ENCODE results near the gene SLC10A3. TPM values are rescaled to one million over a fixed set of nuclear protein-coding genes. Genes with fewer than 3 reads are reported as not detected.
"Not testable (repeated sequence)": the region's sequence is repeated elsewhere in the genome, so short reads cannot be mapped to it uniquely, and the experiment has no call there.

SLC10A3 gene
- total and polyA plus RNA-seq, 2 experiments from 2014 or later, result 29.9 to 31.1 TPM

- Histone ChIP-seq H3K4me3 (no peak overlapping the region), H3K27me3 (no peaks in the 10 kb centered on the region), H3K4me1 (ENCODE audit: low read depth) (peaks cover 14% of the 10 kb centered on the region), H3K27ac (no peak overlapping the region), H3K36me3 (no peaks in the 10 kb centered on the region), H3K9me3 (ENCODE audit: low read depth) (no peaks in the 10 kb centered on the region)
- no peak for DNase-seq (ENCODE audit: low read depth in 1 of 2, low spot score in 1 of 2)
- TF ChIP-seq, protein P1, sequence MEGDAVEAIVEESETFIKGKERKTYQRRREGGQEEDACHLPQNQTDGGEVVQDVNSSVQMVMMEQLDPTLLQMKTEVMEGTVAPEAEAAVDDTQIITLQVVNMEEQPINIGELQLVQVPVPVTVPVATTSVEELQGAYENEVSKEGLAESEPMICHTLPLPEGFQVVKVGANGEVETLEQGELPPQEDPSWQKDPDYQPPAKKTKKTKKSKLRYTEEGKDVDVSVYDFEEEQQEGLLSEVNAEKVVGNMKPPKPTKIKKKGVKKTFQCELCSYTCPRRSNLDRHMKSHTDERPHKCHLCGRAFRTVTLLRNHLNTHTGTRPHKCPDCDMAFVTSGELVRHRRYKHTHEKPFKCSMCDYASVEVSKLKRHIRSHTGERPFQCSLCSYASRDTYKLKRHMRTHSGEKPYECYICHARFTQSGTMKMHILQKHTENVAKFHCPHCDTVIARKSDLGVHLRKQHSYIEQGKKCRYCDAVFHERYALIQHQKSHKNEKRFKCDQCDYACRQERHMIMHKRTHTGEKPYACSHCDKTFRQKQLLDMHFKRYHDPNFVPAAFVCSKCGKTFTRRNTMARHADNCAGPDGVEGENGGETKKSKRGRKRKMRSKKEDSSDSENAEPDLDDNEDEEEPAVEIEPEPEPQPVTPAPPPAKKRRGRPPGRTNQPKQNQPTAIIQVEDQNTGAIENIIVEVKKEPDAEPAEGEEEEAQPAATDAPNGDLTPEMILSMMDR (IDR thresholded peaks at IDR 0.05; ENCODE audit: low read depth, low read length), result no peak
Observed at GRCh38 chrX:154507673-154508383, 17.4 kb upstream of the SLC10A3 start.

DNA sequence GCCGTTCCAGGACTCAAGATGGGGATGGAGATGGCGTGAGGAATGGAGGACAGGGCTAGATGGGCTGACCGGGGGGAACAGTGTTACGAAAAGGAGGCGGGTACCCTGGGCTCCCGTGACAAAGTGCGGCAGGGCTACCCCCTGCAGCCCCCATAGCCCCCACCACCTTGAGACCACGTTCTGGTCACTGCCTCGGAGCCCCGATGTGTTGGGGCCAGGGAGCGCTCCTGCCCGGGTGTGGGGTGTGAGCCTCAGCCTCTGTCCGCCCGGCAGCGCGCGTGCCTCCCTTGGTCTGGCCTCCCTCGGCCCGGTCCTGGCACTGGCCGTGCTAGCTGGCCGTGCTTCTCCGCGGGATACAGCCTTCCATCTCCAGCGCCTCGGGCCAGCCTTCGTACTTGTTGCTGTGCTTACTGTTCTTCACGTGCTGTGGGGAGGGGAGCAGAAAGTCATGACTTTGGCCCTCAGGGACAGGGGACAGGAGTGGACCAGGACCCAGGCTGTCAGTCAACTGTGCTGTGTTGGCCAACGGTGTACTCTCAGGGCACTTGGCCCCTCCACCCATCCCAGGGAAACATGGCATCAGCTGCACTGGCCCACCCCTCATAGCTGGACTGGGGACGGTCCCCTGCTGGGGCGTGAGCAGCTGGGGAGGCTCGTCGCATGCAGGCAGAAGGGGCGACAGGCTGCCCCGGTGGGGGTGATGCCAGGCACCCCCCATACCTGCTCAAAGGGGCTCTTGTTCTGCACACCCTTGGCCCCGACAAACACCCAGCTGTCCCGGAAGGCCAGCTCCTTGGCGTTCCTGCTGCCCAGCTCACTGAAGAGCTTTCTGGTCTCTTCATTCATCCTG lies 16.3 kb upstream of the SLC10A3 start:
- no peak for DNase-seq (ENCODE audit: low read depth in 1 of 2, low spot score in 1 of 2)
- no peak overlapping the region for H3K27ac ChIP-seq
- TF ChIP-seq, protein P1 (IDR thresholded peaks at IDR 0.05; ENCODE audit: low read depth, low read length), result no peak

GRCh38 chrX:154505734-154506133 lies 15.3 kb upstream of the SLC10A3 start:
- DNase-seq (ENCODE audit: low read depth in 1 of 2, low spot score in 1 of 2), result peak in 1 of 2 donors; percentile 56
- H3K4me1 ChIP-seq (ENCODE audit: low read depth), result peaks cover 4% of the 10 kb centered on the region
- TF ChIP-seq, protein P1 (IDR thresholded peaks at IDR 0.05; ENCODE audit: low read depth, low read length), result no peak
- no peak overlapping the region for H3K4me3 ChIP-seq
- H3K27ac ChIP-seq, result peak overlapping the region; percentile 23
- H3K36me3 ChIP-seq, result no peaks in the 10 kb centered on the region
- no peaks in the 10 kb centered on the region for H3K27me3 ChIP-seq
- no peaks in the 10 kb centered on the region for H3K9me3 ChIP-seq (ENCODE audit: low read depth)

More for the DNA sequence above, 16.3 kb upstream of the SLC10A3 start:
- Histone ChIP-seq H3K27me3 (no peaks in the 10 kb centered on the region), H3K9me3 (ENCODE audit: low read depth) (no peaks in the 10 kb centered on the region), H3K4me1 (ENCODE audit: low read depth) (peaks cover 13% of the 10 kb centered on the region), H3K36me3 (no peaks in the 10 kb centered on the region), H3K4me3 (no peak overlapping the region)

DNA sequence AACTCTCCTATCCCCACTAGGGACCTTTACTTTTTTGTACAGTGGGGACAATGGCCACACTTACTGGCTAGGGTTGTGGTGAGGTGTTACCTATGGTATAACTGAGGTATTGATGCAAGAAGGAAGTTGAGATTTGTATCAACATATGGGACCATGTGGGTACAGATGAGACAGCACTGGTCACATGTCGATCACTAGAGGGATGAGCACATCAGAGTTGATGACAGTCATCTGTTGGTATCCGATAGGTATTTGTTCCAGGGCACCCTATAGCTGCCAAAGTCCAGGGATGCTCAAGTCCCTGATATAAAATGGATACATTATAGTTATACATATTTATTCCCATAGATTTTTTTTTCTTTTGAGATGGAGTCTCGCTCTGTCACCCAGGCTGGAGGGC lies 12.6 kb upstream of the SLC10A3 start:
- Histone ChIP-seq H3K9me3 (ENCODE audit: low read depth) (no peaks in the 10 kb centered on the region), H3K27me3 (no peaks in the 10 kb centered on the region), H3K27ac (no peak overlapping the region), H3K4me1 (ENCODE audit: low read depth) (no peaks in the 10 kb centered on the region), H3K4me3 (no peak overlapping the region), H3K36me3 (no peaks in the 10 kb centered on the region)
- TF ChIP-seq, protein P1 (IDR thresholded peaks at IDR 0.05; ENCODE audit: low read depth, low read length), result no peak
- DNase-seq (ENCODE audit: low read depth in 1 of 2, low spot score in 1 of 2), result no peak

DNA sequence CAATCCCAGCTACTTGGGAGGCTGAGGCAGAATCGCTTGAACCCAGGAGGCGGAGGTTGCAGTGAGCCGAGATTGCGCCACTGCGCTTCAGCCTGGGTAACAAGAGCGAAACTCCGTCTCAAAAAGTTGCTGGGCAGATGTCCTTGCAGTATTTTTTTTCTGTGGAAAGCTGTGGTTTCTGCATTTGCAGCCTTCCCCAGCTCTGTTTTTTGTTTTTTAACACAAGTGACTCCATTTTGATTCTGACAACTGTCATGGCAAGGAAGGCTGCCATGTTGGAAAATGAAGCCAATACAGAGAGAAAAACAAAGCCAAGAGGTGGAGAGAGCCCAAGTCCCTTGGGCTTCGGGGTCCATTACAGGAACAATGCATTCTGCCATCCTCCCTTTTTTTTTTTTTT lies 11.7 kb upstream of the SLC10A3 start:
- Histone ChIP-seq H3K9me3 (ENCODE audit: low read depth) (no peaks in the 10 kb centered on the region), H3K36me3 (no peaks in the 10 kb centered on the region), H3K27me3 (no peaks in the 10 kb centered on the region), H3K4me1 (ENCODE audit: low read depth) (no peaks in the 10 kb centered on the region), H3K27ac (no peak overlapping the region), H3K4me3 (no peak overlapping the region)
- TF ChIP-seq, protein P1 (IDR thresholded peaks at IDR 0.05; ENCODE audit: low read depth, low read length), result no peak
- no peak for DNase-seq (ENCODE audit: low read depth in 1 of 2, low spot score in 1 of 2)

DNA sequence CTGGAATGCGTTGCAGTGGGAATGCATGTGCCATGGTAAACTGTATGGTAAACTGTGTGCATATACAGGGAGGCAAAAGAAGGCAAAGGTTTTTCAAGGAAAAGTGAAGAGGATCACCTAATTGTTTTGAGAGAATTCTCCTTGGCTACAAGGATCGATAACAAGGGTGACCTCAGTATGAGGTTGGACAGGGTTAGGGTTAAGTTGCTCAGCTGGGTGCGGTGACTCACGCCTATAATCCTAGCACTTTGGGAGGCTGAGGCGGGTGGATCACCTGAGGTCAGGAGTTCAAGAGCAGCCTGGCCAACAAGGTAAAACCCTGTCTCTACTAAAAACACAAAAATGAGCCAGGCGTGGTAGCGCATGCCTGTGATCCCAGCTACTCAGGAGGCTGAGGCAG lies 11.0 kb upstream of the SLC10A3 start:
- DNase-seq (ENCODE audit: low read depth in 1 of 2, low spot score in 1 of 2); H3K27ac ChIP-seq; H3K9me3 ChIP-seq (ENCODE audit: low read depth); H3K4me1 ChIP-seq (ENCODE audit: low read depth); H3K36me3 ChIP-seq; H3K27me3 ChIP-seq; H3K4me3 ChIP-seq: not testable (repeated sequence)

DNA sequence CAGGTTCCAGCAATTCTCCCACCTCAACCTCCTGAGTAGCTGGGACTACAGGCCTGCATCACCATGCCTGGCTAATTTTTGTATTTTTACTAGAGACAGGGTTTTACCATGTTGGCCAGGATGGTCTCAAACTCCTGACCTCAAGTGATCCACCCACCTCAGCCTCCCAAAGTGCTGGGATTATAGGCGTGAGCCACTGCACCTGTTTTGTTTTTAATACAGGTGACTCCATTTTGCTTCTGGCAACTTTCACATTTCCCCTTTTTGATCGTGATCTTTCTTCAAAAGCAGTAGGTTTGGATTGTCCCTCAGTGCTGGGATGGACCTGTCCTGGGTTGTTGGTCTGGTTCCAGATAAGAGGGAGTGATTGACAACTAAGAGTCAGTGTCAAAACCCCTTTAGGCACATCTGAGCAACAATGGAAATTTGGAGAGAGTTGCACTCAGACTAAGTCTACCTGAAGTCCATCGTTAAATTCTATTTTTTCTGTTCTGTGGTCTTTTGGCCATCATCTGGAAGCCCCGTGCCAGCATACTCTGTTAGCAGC lies 6.2 kb upstream of the SLC10A3 start:
- H3K27ac ChIP-seq; H3K27me3 ChIP-seq; H3K4me1 ChIP-seq (ENCODE audit: low read depth); H3K4me3 ChIP-seq; H3K9me3 ChIP-seq (ENCODE audit: low read depth); H3K36me3 ChIP-seq; DNase-seq (ENCODE audit: low read depth in 1 of 2, low spot score in 1 of 2): not testable (repeated sequence)

All from cardiac muscle cell (in vitro differentiated cells and primary cell).